IMR-90 (cell line): Measurements from ENCODE around the gene IL15RA. TPM values are rescaled to one million over a fixed set of nuclear protein-coding genes. Genes with fewer than 3 reads are reported as not detected.

Experiments
- ATAC-seq: fragments of 200-7000 bp; cut with Tn5 transposase; 2 replicates; pipeline ENCODE4 v1.9.1; 2020; ENCODE audit warnings: low read depth, mild to moderate bottlenecking, moderate library complexity
- BruUV-seq: library from RNA; stranded (reverse); fragments of 400-500 nt; replicated peaks from 2 replicates; lab custom pipeline; 2021; lab: Mats Ljungman, UMichigan
- CTCF ChIA-PET: fragments of 300-600 bp; formaldehyde crosslinking; extraction: SDS; loops from one replicate; lab custom pipeline; 2021; ENCODE audit warnings: antibody characterized with exemption; lab: Yijun Ruan, JAX
- POLR2A ChIA-PET: fragments of 300-600 bp; sonication (Branson Sonifier 250); formaldehyde crosslinking; loops from one replicate; lab custom pipeline; 2022; ENCODE audit warnings: antibody characterized with exemption; ENCODE audit not compliant: unreplicated experiment; lab: Charles Lee
- DNase-seq: peaks from one replicate; pipeline ENCODE4 v3.0.0; 2013
- H2AFZ ChIP-seq: replicated peaks from 2 replicates; pipeline ENCODE3; 2013; ENCODE audit warnings: low read length, mild to moderate bottlenecking; ENCODE audit not compliant: poor library complexity
- H2AK5ac ChIP-seq: 2 replicates; pipeline ENCODE4 v1.6.1; 2013; ENCODE audit warnings: low read depth, low read length, inconsistent platforms
- H2AK9ac ChIP-seq: replicated peaks from 2 replicates; pipeline ENCODE3; 2013; ENCODE audit warnings: mild to moderate bottlenecking, low read depth, low read length, moderate library complexity; ENCODE audit not compliant: poor library complexity
- H2BK120ac ChIP-seq: 2 replicates; pipeline ENCODE4 v1.6.1; 2013; ENCODE audit warnings: low read depth, low read length, inconsistent platforms
- H2BK15ac ChIP-seq: 3 replicates; pipeline ENCODE4 v1.6.1; 2013; ENCODE audit warnings: low read depth, low read length, inconsistent platforms
- H2BK20ac ChIP-seq: 2 replicates; pipeline ENCODE4 v1.6.1; 2013; ENCODE audit warnings: low read depth, mild to moderate bottlenecking, inconsistent platforms, low read length, moderate library complexity
- H2BK5ac ChIP-seq: 2 replicates; pipeline ENCODE4 v1.6.1; 2013; ENCODE audit warnings: mild to moderate bottlenecking, low read depth, low read length, inconsistent platforms; ENCODE audit not compliant: poor library complexity, severe bottlenecking
- H3K14ac ChIP-seq: replicated peaks from 2 replicates; pipeline ENCODE4 v1.6.1; 2013; ENCODE audit warnings: low read depth, low read length, inconsistent platforms
- H3K18ac ChIP-seq: 2 replicates; pipeline ENCODE4 v1.6.1; 2013; ENCODE audit warnings: low read depth, low read length, control low read depth
- H3K23ac ChIP-seq: 2 replicates; pipeline ENCODE4 v1.6.1; 2013; ENCODE audit warnings: low read depth, low read length, inconsistent platforms
- H3K27ac ChIP-seq: 2 replicates; pipeline ENCODE4 v1.5.1; 2013; ENCODE audit warnings: mild to moderate bottlenecking, control low read depth, low read length; ENCODE audit not compliant: insufficient read depth
- H3K27me3 ChIP-seq: 2 replicates; pipeline ENCODE4 v1.6.1; 2013; ENCODE audit warnings: low read length; ENCODE audit not compliant: control insufficient read depth, insufficient read depth
- H3K36me3 ChIP-seq: 2 replicates; pipeline ENCODE4 v1.6.1; 2013; ENCODE audit warnings: low read length, mixed read lengths; ENCODE audit not compliant: control insufficient read depth, insufficient read depth
- H3K4ac ChIP-seq: 2 replicates; pipeline ENCODE4 v1.6.1; 2013; ENCODE audit warnings: low read depth, low read length, inconsistent platforms
- H3K4me1 ChIP-seq: 2 replicates; pipeline ENCODE4 v1.6.1; 2013; ENCODE audit warnings: low read length, mixed read lengths; ENCODE audit not compliant: control insufficient read depth, insufficient read depth
- H3K4me2 ChIP-seq: 2 replicates; pipeline ENCODE4 v1.6.1; 2013; ENCODE audit warnings: low read depth, mild to moderate bottlenecking, control low read depth, low read length, moderate library complexity
- H3K4me3 ChIP-seq: 2 replicates; pipeline ENCODE4 v1.5.1; 2013; ENCODE audit warnings: low read depth, mild to moderate bottlenecking, control low read depth, low read length, moderate library complexity; ENCODE audit not compliant: insufficient read depth
- H3K56ac ChIP-seq: 2 replicates; pipeline ENCODE4 v1.6.1; 2013; ENCODE audit warnings: low read length, inconsistent platforms; ENCODE audit not compliant: insufficient read depth; ENCODE audit errors: extremely low read depth
- H3K79me1 ChIP-seq, 2 experiments: 2 replicates each; pipeline ENCODE4 v1.6.1; 2013; ENCODE audit warnings: low read length in 2 of 2, inconsistent platforms in 1 of 2, low read depth in 1 of 2
- H3K9ac ChIP-seq: 2 replicates; pipeline ENCODE4 v1.6.1; 2013; ENCODE audit warnings: low read depth, low read length, control low read depth
- H3K9me1 ChIP-seq: 2 replicates; pipeline ENCODE4 v1.6.1; 2013; ENCODE audit warnings: low read length, inconsistent platforms; ENCODE audit not compliant: insufficient read depth
- H3K9me3 ChIP-seq: 2 replicates; pipeline ENCODE4 v1.6.1; 2013; ENCODE audit warnings: low read length; ENCODE audit not compliant: control insufficient read depth, insufficient read depth
- H4K20me1 ChIP-seq: 2 replicates; pipeline ENCODE4 v1.6.1; 2013; ENCODE audit warnings: low read length, inconsistent platforms; ENCODE audit not compliant: insufficient read depth
- H4K5ac ChIP-seq: 2 replicates; pipeline ENCODE4 v1.6.1; 2013; ENCODE audit warnings: mild to moderate bottlenecking, low read depth, low read length, control low read depth
- H4K8ac ChIP-seq, 2 experiments: 2 replicates each; pipeline ENCODE4 v1.6.1; 2013; ENCODE audit warnings: low read depth in 2 of 2, low read length in 2 of 2, control low read depth in 1 of 2, inconsistent platforms in 1 of 2
- H4K91ac ChIP-seq: 2 replicates; pipeline ENCODE4 v1.6.1; 2013; ENCODE audit warnings: low read depth, low read length, inconsistent platforms; ENCODE audit not compliant: insufficient read depth
- CEBPB ChIP-seq: IDR thresholded peaks from 2 replicates; pipeline ENCODE4 v1.6.1; 2012; ENCODE audit warnings: low read depth, low read length, improper control_type of control experiment
- ELK1 ChIP-seq: fragments of 150-350 bp; IDR thresholded peaks from 2 replicates; pipeline ENCODE4 v1.6.1; 2016; ENCODE audit warnings: low read depth, mild to moderate bottlenecking, low read length, moderate library complexity, borderline replicate concordance
- MAZ ChIP-seq: IDR thresholded peaks from 2 replicates; pipeline ENCODE4 v1.6.1; 2012; ENCODE audit warnings: low read depth, mild to moderate bottlenecking, low read length, improper control_type of control experiment, moderate library complexity, borderline replicate concordance
- MXI1 ChIP-seq: IDR thresholded peaks from 2 replicates; pipeline ENCODE4 v1.6.1; 2012; ENCODE audit warnings: low read depth, mild to moderate bottlenecking, low read length, moderate library complexity, borderline replicate concordance
- POLR2A ChIP-seq: IDR thresholded peaks from 2 replicates; pipeline ENCODE4 v1.6.1; 2012; ENCODE audit warnings: mild to moderate bottlenecking, low read depth, low read length
- RAD21 ChIP-seq: IDR thresholded peaks from 2 replicates; pipeline ENCODE4 v1.6.1; 2012; ENCODE audit warnings: low read length, improper control_type of control experiment
- RFX5 ChIP-seq: IDR thresholded peaks from 2 replicates; pipeline ENCODE4 v1.8.0; 2012; ENCODE audit warnings: low read depth, mild to moderate bottlenecking, low read length, moderate library complexity
- SMC3 ChIP-seq: fragments of 150-350 bp; IDR thresholded peaks from 2 replicates; pipeline ENCODE4 v1.6.1; 2016; ENCODE audit warnings: low read depth, mild to moderate bottlenecking, antibody characterized with exemption, low read length, moderate library complexity
- USF2 ChIP-seq: fragments of 150-350 bp; IDR thresholded peaks from 2 replicates; pipeline ENCODE4 v1.6.1; 2017; ENCODE audit warnings: mild to moderate bottlenecking, antibody characterized with exemption, low read length, low read depth
- WGBS, 2 experiments: methylation state at CpG; one replicate each; pipeline versions ENCODE4 v1.1.5 to v1.1.7; 2013; ENCODE audit warnings: missing lambda C conversion rate in 2 of 2; ENCODE audit not compliant: insufficient read length in 1 of 2; ENCODE audit errors: extremely low coverage in 2 of 2; 5-methylcytosine and 5-hydroxymethylcytosine counted together
- dilution Hi-C: fragments of 300-500 bp; cut with HindIII; formaldehyde crosslinking; loops from one replicate; pipeline ENCODE4 v1.14.3; 2018; ENCODE audit warnings: low sequenced_read_pairs; ENCODE audit not compliant: unreplicated experiment
- in situ Hi-C: fragments of 300-500 bp; cut with MboI; formaldehyde crosslinking; loops from 3 replicates; pipeline ENCODE4 v1.14.3; 2019; ENCODE audit warnings: low sequenced_read_pairs, inconsistent platforms, mixed read lengths
- intact Hi-C: fragments of 100-400 bp; cut with micrococcal nuclease; formaldehyde crosslinking; loops from 2 replicates; pipeline ENCODE4 v1.10.0; 2022
- polyA plus RNA-seq, 3 experiments: library from polyadenylated mRNA; depleted of rRNA; stranded (reverse); fragments of >200 nt; gene quantifications; 2 replicates each; pipeline ENCODE4 v1.2.3, GENCODE V29; 2012; ENCODE audit warnings: low replicate concordance in 1 of 3
- total RNA-seq: library from RNA; depleted of rRNA; stranded (reverse); fragments of >200 nt; gene quantifications from 2 replicates; pipeline ENCODE4 v1.2.3, GENCODE V29; 2012

Gene IL15RA
- total and polyA plus RNA-seq, 2 of the 4 experiments (the other 2 are of a cell fraction): 2.0 to 7.6 TPM

GRCh38 chr10:5919568-5919967, 57.8 kb downstream of the IL15RA start:
- H2BK20ac ChIP-seq: no peak overlapping the region
- BruUV-seq: no TSS peak
- peaks cover 78% of the 10 kb centered on the region for H3K36me3 ChIP-seq
- no peaks in the 10 kb centered on the region for H3K27me3 ChIP-seq
- H4K5ac ChIP-seq: no peak overlapping the region
- H4K91ac ChIP-seq: no peak overlapping the region
- H3K79me1 ChIP-seq: peaks cover 7 to 20% of the 10 kb centered on the region in 2 experiments; a peak in 3 of 4 replicates
- intact Hi-C loops (no loop called here), dilution Hi-C loops (no loop called here), in situ Hi-C loops (no loop called here)
- no peak overlapping the region for H2BK15ac ChIP-seq
- no peak overlapping the region for H3K56ac ChIP-seq
- no peaks in the 10 kb centered on the region for H3K4me1 ChIP-seq
- CTCF ChIA-PET: no interaction called here
- H3K4me3 ChIP-seq: no peak overlapping the region
- H3K4ac ChIP-seq: no peak overlapping the region
- H4K20me1 ChIP-seq: no peaks in the 10 kb centered on the region
- no peak overlapping the region for H3K9ac ChIP-seq
- no peak overlapping the region for H2BK5ac ChIP-seq
- no peak for TF ChIP-seq MXI1
- TF ChIP-seq USF2: no peak
- TF ChIP-seq ELK1: no peak
- TF ChIP-seq MAZ: no peak
- TF ChIP-seq RFX5: no peak
- TF ChIP-seq RAD21: no peak
- TF ChIP-seq CEBPB: no peak
- TF ChIP-seq SMC3: no peak
- no peak for TF ChIP-seq POLR2A
- no CpG with 5 or more reads among the region's 7 CpGs for WGBS, 2 experiments
- no peak overlapping the region for H2AK9ac ChIP-seq
- no peak overlapping the region for H4K8ac ChIP-seq
- H3K23ac ChIP-seq: no peak overlapping the region
- peaks cover 17% of the 10 kb centered on the region for H3K9me1 ChIP-seq
- no peak overlapping the region for H2AK5ac ChIP-seq
- ATAC-seq: no peak
- POLR2A ChIA-PET: no interaction called here
- DNase-seq: no peak
- H3K27ac ChIP-seq: no peak overlapping the region
- H2BK120ac ChIP-seq: no peak overlapping the region
- H3K9me3 ChIP-seq: no peaks in the 10 kb centered on the region
- H3K4me2 ChIP-seq: no peak overlapping the region
- no peak overlapping the region for H2AFZ ChIP-seq
- no peak overlapping the region for H3K14ac ChIP-seq
- no peak overlapping the region for H3K18ac ChIP-seq
